K562 (cell line): Measurements from ENCODE around the gene SNRNP70. TPM values are rescaled to one million over a fixed set of nuclear protein-coding genes. Genes with fewer than 3 reads are reported as not detected.

Experiments
- ATF7 ChIP-seq: fragments of 450-650 bp; IDR thresholded peaks from 2 replicates; pipeline ENCODE4 v1.7.1; 2014; ENCODE audit warnings: mild to moderate bottlenecking, moderate library complexity
- GATAD2A ChIP-seq: fragments of 450-650 bp; IDR thresholded peaks from 2 replicates; pipeline ENCODE4 v1.6.1; 2017
- HDAC6 ChIP-seq: IDR thresholded peaks from 2 replicates; pipeline ENCODE4 v1.6.1; 2012; ENCODE audit warnings: low read depth, mild to moderate bottlenecking, control low read depth, inconsistent platforms, low read length, moderate library complexity
- KDM2B ChIP-seq: fragments of 250-450 bp; sonication (Bioruptor Pico); IDR thresholded peaks from 2 replicates; pipeline ENCODE4 v1.8.0; 2021; ENCODE audit warnings: mild to moderate bottlenecking, moderate library complexity
- NFATC3 ChIP-seq: fragments of 450-650 bp; IDR thresholded peaks from 2 replicates; pipeline ENCODE4 v1.6.1; 2017; ENCODE audit warnings: mild to moderate bottlenecking
- NFRKB ChIP-seq: fragments of 450-650 bp; IDR thresholded peaks from 2 replicates; pipeline ENCODE4 v1.6.1; 2016; ENCODE audit warnings: low read depth
- NR2F6 ChIP-seq: fragments of 450-650 bp; formaldehyde crosslinking; IDR thresholded peaks from 2 replicates; pipeline ENCODE4 v1.4.0; 2020; ENCODE audit warnings: mild to moderate bottlenecking
- POLR2A ChIP-seq: fragments of 450-650 bp; conservative IDR thresholded peaks from 2 replicates; pipeline ENCODE4 v1.6.1; 2016
- POLR2G ChIP-seq: fragments of 200-400 bp; formaldehyde crosslinking; IDR thresholded peaks from 2 replicates; pipeline ENCODE4 v1.6.1; 2017; ENCODE audit warnings: low read depth, mild to moderate bottlenecking, antibody characterized with exemption, low read length, moderate library complexity
- POLR2H ChIP-seq: IDR thresholded peaks from 2 replicates; pipeline ENCODE4 v1.6.1; 2016; ENCODE audit warnings: missing genetic modification characterization, low read depth, mild to moderate bottlenecking, control low read depth, missing compliant biosample characterization, moderate library complexity
- SIRT6 ChIP-seq: IDR thresholded peaks from one replicate; pipeline ENCODE4 v1.6.1; 2012; ENCODE audit warnings: low read depth, mild to moderate bottlenecking, control low read depth, inconsistent platforms, low read length, moderate library complexity
- ZKSCAN3 ChIP-seq: fragments of 250-450 bp; sonication (Bioruptor Pico); IDR thresholded peaks from 2 replicates; pipeline ENCODE4 v1.4.0; 2020
- ZNF184 ChIP-seq: sonication (generic); formaldehyde crosslinking; IDR thresholded peaks from 2 replicates; pipeline ENCODE4 v1.5.0; 2020; ENCODE audit warnings: missing genetic modification reagents
- ZNF780A ChIP-seq: fragments of 250-450 bp; sonication (Bioruptor Pico); IDR thresholded peaks from 2 replicates; pipeline ENCODE4 v1.5.0; 2021; ENCODE audit warnings: mild to moderate bottlenecking
- ZNF785 ChIP-seq: fragments of 250-450 bp; sonication (Bioruptor Pico); IDR thresholded peaks from 2 replicates; pipeline ENCODE4 v1.4.0; 2020; ENCODE audit warnings: mild to moderate bottlenecking
- polyA plus RNA-seq, 8 experiments: library from polyadenylated mRNA; depleted of rRNA in 4 of 8; stranded (reverse) in 5 of 8; unstranded in 3 of 8; fragments of >200 nt; fragmentation: Nextera tagmentation in 2 of 8; fragmentation: Illumina TruSeq in 1 of 8; extraction: Ambion mirVana in 2 of 8; extraction: Trizol in 1 of 8; gene quantifications; 2 replicates each; pipeline versions ENCODE4 v1.2.1 to v1.2.3, GENCODE V29; 2011 to 2014; ENCODE audit warnings: inconsistent platforms in 1 of 8, missing spikeins in 1 of 8
- total RNA-seq, 7 experiments: library from RNA; depleted of rRNA in 6 of 7; stranded (reverse); fragments of >200 nt in 6 of 7; fragmentation: Illumina TruSeq in 2 of 7; extraction: Trizol in 2 of 7; gene quantifications; 2 replicates each; pipeline versions ENCODE4 v1.2.1 to v1.2.3, GENCODE V29; 2011 to 2021; ENCODE audit warnings: low replicate concordance in 1 of 7
- TF ChIP-seq, protein P1 (sequence below), 2 experiments: fragments of 450-650 bp in 1 of 2; sonication (generic) in 1 of 2; formaldehyde crosslinking in 1 of 2; IDR thresholded peaks in 1 of 2; conservative IDR thresholded peaks in 1 of 2; 2 replicates each; pipeline versions ENCODE4 v1.6.1 to v1.8.1; 2016 to 2023; ENCODE audit warnings: mild to moderate bottlenecking in 2 of 2, moderate library complexity in 2 of 2, inconsistent platforms in 1 of 2, missing genetic modification reagents in 1 of 2
- TF ChIP-seq, protein P2 (sequence below): fragments of 450-650 bp; formaldehyde crosslinking; IDR thresholded peaks from 2 replicates; pipeline ENCODE4 v1.4.0; 2022; ENCODE audit warnings: missing genetic modification characterization
- TF ChIP-seq, protein P3 (sequence below): fragments of 200-800 bp; sonication (Bioruptor generic); IDR thresholded peaks from 2 replicates; pipeline ENCODE4 v1.6.1; 2016; ENCODE audit warnings: missing genetic modification characterization, missing compliant biosample characterization
- TF ChIP-seq, protein P4 (sequence below): sonication (generic); formaldehyde crosslinking; IDR thresholded peaks from 2 replicates; pipeline ENCODE4 v1.4.0; 2020; ENCODE audit warnings: mild to moderate bottlenecking, missing genetic modification reagents

The SNRNP70 gene
- total and polyA plus RNA-seq, 9 of the 15 experiments (the other 6 are each of a cell fraction or from before 2014, with no cell fraction given) = 2.8 to 496 (median 136) TPM

DNA sequence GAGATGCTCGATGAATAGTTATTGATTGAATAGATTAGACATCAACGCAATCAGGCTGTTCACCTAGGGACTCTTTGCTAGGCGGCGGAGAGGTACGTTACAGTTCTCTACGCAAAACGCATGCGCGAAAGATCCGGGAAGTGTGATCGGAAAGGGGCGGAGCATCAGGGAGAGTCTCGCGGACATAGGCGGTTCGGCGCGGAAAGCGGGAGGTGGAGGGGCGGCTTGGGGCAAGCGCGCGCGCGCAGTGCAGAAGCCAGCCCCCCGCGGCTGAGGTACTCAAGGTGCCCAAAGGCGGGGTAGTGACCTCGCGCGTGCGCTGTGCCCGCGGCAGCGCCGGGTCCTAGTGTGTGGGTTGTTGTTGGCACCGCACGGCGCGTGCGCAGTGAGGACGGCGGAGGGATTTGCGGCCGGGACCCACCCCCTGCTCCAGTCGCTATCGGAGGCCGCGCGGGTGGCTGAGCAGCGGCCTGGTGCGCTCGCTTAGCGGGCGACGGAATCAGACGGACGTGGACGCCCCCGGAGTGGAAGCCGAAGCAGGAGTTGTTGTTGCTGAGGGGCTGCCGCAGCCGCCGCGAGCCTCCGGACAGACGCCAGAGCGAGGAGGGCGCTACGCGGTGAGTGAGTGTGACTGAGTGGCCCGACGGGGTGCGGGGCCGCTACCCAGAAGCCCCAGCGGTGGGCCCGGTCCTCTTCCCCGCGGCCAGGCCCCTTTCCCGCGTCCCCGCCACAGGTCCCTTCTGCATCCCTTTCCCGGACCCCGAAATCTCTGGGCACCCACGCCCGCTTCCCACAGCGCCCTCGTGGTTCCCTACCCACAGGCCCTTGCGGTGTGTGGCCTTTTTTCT, at the start of gene SNRNP70 (continued):
- TF ChIP-seq, protein P1, sequence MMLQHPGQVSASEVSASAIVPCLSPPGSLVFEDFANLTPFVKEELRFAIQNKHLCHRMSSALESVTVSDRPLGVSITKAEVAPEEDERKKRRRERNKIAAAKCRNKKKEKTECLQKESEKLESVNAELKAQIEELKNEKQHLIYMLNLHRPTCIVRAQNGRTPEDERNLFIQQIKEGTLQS (IDR thresholded peaks at IDR 0.05) = no peak
- TF ChIP-seq, protein P1 (CRISPR knock-in tag; conservative IDR thresholded peaks at IDR 0.05) = no peak; the same call in 1 of the 2 replicates
- peak; percentile 83; the same call in 1 of the 2 replicates for TF ChIP-seq ATF7
- peak; percentile 99 for TF ChIP-seq POLR2G
- peak; percentile 99 for TF ChIP-seq POLR2A
- TF ChIP-seq, protein P2, sequence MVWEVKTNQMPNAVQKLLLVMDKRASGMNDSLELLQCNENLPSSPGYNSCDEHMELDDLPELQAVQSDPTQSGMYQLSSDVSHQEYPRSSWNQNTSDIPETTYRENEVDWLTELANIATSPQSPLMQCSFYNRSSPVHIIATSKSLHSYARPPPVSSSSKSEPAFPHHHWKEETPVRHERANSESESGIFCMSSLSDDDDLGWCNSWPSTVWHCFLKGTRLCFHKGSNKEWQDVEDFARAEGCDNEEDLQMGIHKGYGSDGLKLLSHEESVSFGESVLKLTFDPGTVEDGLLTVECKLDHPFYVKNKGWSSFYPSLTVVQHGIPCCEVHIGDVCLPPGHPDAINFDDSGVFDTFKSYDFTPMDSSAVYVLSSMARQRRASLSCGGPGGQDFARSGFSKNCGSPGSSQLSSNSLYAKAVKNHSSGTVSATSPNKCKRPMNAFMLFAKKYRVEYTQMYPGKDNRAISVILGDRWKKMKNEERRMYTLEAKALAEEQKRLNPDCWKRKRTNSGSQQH (CRISPR knock-in tag) = 0 out of 2 replicates have a peak, but pooled peaks have one; percentile 61
- peak; percentile 95 for TF ChIP-seq GATAD2A
- no peak for TF ChIP-seq NFATC3
- TF ChIP-seq NFRKB = peak; percentile 17; the same call in 1 of the 2 replicates
- no peak for TF ChIP-seq ZNF184 (CRISPR knock-in tag)
- TF ChIP-seq ZNF785 (CRISPR knock-in tag) = no peak
- TF ChIP-seq, protein P3, sequence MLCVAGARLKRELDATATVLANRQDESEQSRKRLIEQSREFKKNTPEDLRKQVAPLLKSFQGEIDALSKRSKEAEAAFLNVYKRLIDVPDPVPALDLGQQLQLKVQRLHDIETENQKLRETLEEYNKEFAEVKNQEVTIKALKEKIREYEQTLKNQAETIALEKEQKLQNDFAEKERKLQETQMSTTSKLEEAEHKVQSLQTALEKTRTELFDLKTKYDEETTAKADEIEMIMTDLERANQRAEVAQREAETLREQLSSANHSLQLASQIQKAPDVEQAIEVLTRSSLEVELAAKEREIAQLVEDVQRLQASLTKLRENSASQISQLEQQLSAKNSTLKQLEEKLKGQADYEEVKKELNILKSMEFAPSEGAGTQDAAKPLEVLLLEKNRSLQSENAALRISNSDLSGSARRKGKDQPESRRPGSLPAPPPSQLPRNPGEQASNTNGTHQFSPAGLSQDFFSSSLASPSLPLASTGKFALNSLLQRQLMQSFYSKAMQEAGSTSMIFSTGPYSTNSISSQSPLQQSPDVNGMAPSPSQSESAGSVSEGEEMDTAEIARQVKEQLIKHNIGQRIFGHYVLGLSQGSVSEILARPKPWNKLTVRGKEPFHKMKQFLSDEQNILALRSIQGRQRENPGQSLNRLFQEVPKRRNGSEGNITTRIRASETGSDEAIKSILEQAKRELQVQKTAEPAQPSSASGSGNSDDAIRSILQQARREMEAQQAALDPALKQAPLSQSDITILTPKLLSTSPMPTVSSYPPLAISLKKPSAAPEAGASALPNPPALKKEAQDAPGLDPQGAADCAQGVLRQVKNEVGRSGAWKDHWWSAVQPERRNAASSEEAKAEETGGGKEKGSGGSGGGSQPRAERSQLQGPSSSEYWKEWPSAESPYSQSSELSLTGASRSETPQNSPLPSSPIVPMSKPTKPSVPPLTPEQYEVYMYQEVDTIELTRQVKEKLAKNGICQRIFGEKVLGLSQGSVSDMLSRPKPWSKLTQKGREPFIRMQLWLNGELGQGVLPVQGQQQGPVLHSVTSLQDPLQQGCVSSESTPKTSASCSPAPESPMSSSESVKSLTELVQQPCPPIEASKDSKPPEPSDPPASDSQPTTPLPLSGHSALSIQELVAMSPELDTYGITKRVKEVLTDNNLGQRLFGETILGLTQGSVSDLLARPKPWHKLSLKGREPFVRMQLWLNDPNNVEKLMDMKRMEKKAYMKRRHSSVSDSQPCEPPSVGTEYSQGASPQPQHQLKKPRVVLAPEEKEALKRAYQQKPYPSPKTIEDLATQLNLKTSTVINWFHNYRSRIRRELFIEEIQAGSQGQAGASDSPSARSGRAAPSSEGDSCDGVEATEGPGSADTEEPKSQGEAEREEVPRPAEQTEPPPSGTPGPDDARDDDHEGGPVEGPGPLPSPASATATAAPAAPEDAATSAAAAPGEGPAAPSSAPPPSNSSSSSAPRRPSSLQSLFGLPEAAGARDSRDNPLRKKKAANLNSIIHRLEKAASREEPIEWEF = no peak
- TF ChIP-seq, protein P4, sequence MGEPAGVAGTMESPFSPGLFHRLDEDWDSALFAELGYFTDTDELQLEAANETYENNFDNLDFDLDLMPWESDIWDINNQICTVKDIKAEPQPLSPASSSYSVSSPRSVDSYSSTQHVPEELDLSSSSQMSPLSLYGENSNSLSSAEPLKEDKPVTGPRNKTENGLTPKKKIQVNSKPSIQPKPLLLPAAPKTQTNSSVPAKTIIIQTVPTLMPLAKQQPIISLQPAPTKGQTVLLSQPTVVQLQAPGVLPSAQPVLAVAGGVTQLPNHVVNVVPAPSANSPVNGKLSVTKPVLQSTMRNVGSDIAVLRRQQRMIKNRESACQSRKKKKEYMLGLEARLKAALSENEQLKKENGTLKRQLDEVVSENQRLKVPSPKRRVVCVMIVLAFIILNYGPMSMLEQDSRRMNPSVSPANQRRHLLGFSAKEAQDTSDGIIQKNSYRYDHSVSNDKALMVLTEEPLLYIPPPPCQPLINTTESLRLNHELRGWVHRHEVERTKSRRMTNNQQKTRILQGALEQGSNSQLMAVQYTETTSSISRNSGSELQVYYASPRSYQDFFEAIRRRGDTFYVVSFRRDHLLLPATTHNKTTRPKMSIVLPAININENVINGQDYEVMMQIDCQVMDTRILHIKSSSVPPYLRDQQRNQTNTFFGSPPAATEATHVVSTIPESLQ = no peak
- no peak for TF ChIP-seq ZNF780A (CRISPR knock-in tag)
- no peak for TF ChIP-seq ZKSCAN3 (CRISPR knock-in tag)
- no peak for TF ChIP-seq SIRT6
- TF ChIP-seq HDAC6 = no peak
- TF ChIP-seq NR2F6 (CRISPR knock-in tag) = peak; percentile 72; the same call in 1 of the 2 replicates
- TF ChIP-seq POLR2H (tag) = peak; percentile 91
- TF ChIP-seq KDM2B (CRISPR knock-in tag) = no peak
